SK-N-SH (cell line): ENCODE measurements around the gene CCDC91. TPM values are rescaled to one million over a fixed set of nuclear protein-coding genes. Genes with fewer than 3 reads are reported as not detected.

Source experiments
- CTCF ChIA-PET: fragments of 300-600, 350-600 bp; formaldehyde crosslinking; extraction: SDS; loops from one replicate; lab custom pipeline; 2021; lab: Yijun Ruan, JAX
- POLR2A ChIA-PET: fragments of 350-600 bp; sonication (Branson Sonifier 250); formaldehyde crosslinking; extraction: SDS; loops from one replicate; lab custom pipeline; 2020; ENCODE audit warnings: antibody characterized with exemption, inconsistent platforms; lab: Yijun Ruan, JAX
- DNase-seq: peaks from one replicate; pipeline ENCODE4 v3.0.0; 2012
- H2AFZ ChIP-seq: fragments of 200-600 bp; sonication (generic); 2 replicates; pipeline ENCODE4 v1.8.1; 2016; ENCODE audit warnings: antibody characterized with exemption, mild to moderate bottlenecking, low read depth
- H3F3A ChIP-seq: fragments of 200-600 bp; sonication (generic); replicated peaks from 2 replicates; pipeline ENCODE3; 2016; ENCODE audit warnings: antibody characterized with exemption, mild to moderate bottlenecking; ENCODE audit not compliant: insufficient read depth
- H3K27ac ChIP-seq, 2 experiments: fragments of 200-500 bp in 1 of 2; fragments of 200-600 bp in 1 of 2; sonication (Bioruptor generic) in 1 of 2; sonication (generic), shearing (Covaris generic) in 1 of 2; 2 replicates each; pipeline versions ENCODE4 v1.5.1 to v1.6.1; 2014 to 2016; ENCODE audit warnings: low read depth in 2 of 2, inconsistent platforms in 1 of 2, low read length in 1 of 2, mild to moderate bottlenecking in 1 of 2, mixed read lengths in 1 of 2
- H3K27me3 ChIP-seq: fragments of 200-600 bp; sonication (generic), shearing (Covaris generic); 2 replicates; pipeline ENCODE4 v1.6.1; 2016; ENCODE audit warnings: mixed run types; ENCODE audit not compliant: insufficient read depth
- H3K36me3 ChIP-seq, 2 experiments: fragments of 200-500 bp in 1 of 2; fragments of 200-600 bp in 1 of 2; sonication (Bioruptor generic) in 1 of 2; sonication (generic) in 1 of 2; replicated peaks in 1 of 2; 2 replicates each; pipeline versions ENCODE3 to v1.5.1; 2014 to 2016; ENCODE audit warnings: low read length in 1 of 2, mild to moderate bottlenecking in 1 of 2; ENCODE audit not compliant: insufficient read depth in 2 of 2, control insufficient read depth in 1 of 2
- H3K4me1 ChIP-seq, 2 experiments: fragments of 200-500 bp in 1 of 2; fragments of 200-600 bp in 1 of 2; sonication (Bioruptor generic) in 1 of 2; sonication (generic), shearing (Covaris generic) in 1 of 2; 2 replicates each; pipeline versions ENCODE4 v1.5.1 to v1.6.1; 2014 to 2016; ENCODE audit warnings: low read depth in 1 of 2, low read length in 1 of 2, mixed run types in 1 of 2; ENCODE audit not compliant: insufficient read depth in 2 of 2, control insufficient read depth in 1 of 2
- H3K4me2 ChIP-seq: fragments of 200-600 bp; sonication (generic), shearing (Covaris generic); 2 replicates; pipeline ENCODE4 v1.6.1; 2017; ENCODE audit warnings: mixed run types
- H3K4me3 ChIP-seq, 2 experiments: fragments of 200-500 bp in 1 of 2; fragments of 200-600 bp in 1 of 2; sonication (Bioruptor generic) in 1 of 2; sonication (generic), shearing (Covaris generic) in 1 of 2; 2 replicates each; pipeline versions ENCODE4 v1.5.1 to v1.8.1; 2014 to 2016; ENCODE audit warnings: low read depth in 2 of 2, inconsistent platforms in 1 of 2, low read length in 1 of 2, mild to moderate bottlenecking in 1 of 2, mixed read lengths in 1 of 2, moderate library complexity in 1 of 2
- H3K79me2 ChIP-seq: fragments of 200-600 bp; sonication (generic); 2 replicates; pipeline ENCODE4 v1.8.1; 2017; ENCODE audit warnings: mild to moderate bottlenecking; ENCODE audit not compliant: insufficient read depth
- H3K9ac ChIP-seq: fragments of 200-600 bp; sonication (generic); 2 replicates; pipeline ENCODE4 v1.6.1; 2017; ENCODE audit warnings: mixed run types
- H3K9me2 ChIP-seq: fragments of 200-600 bp; sonication (generic); 2 replicates; pipeline ENCODE4 v1.6.1; 2017; ENCODE audit warnings: mixed run types
- H3K9me3 ChIP-seq: fragments of 200-600 bp; sonication (generic); 2 replicates; pipeline ENCODE4 v1.6.1; 2017; ENCODE audit warnings: mixed run types, mild to moderate bottlenecking, moderate library complexity
- H4K20me1 ChIP-seq: fragments of 200-600 bp; sonication (generic); 2 replicates; pipeline ENCODE4 v1.6.1; 2017; ENCODE audit warnings: mild to moderate bottlenecking, mixed run types; ENCODE audit not compliant: insufficient read depth
- CHD2 ChIP-seq: fragments of 150-350 bp; IDR thresholded peaks from 2 replicates; pipeline ENCODE4 v1.6.1; 2018; ENCODE audit warnings: low read length; ENCODE audit not compliant: partially characterized antibody
- ELF1 ChIP-seq: IDR thresholded peaks from 2 replicates; pipeline ENCODE4 v1.4.0; 2012
- EZH2phosphoT487 ChIP-seq: fragments of 200-600 bp; sonication (generic); IDR thresholded peaks from 2 replicates; pipeline ENCODE4 v1.6.1; 2017; ENCODE audit warnings: low read depth, mixed run types, mild to moderate bottlenecking, antibody characterized with exemption, moderate library complexity, borderline replicate concordance
- FOXJ3 ChIP-seq: sonication (generic); formaldehyde crosslinking; IDR thresholded peaks from 2 replicates; pipeline ENCODE4 v1.5.1; 2020; ENCODE audit warnings: mild to moderate bottlenecking, missing genetic modification reagents
- FOXM1 ChIP-seq: IDR thresholded peaks from 2 replicates; pipeline ENCODE4 v1.4.0; 2012; ENCODE audit warnings: low read depth, mild to moderate bottlenecking
- NFIC ChIP-seq: IDR thresholded peaks from 2 replicates; pipeline ENCODE4 v1.4.0; 2012; ENCODE audit warnings: borderline replicate concordance
- NRF1 ChIP-seq: IDR thresholded peaks from 2 replicates; pipeline ENCODE4 v1.6.1; 2012; ENCODE audit warnings: low read depth, mild to moderate bottlenecking, low read length
- WGBS: methylation state at CpG from one replicate; pipeline ENCODE4 v1.1.6; 2017; ENCODE audit warnings: low lambda C conversion rate; 5-methylcytosine and 5-hydroxymethylcytosine counted together
- polyA plus RNA-seq, 3 experiments: library from polyadenylated mRNA; depleted of rRNA; stranded (reverse); fragments of >200 nt; gene quantifications; 2 replicates each; pipeline ENCODE4 v1.2.3, GENCODE V29; 2012
- TF ChIP-seq, protein P1 (sequence below): IDR thresholded peaks from 2 replicates; pipeline ENCODE4; 2012
- TF ChIP-seq, protein P2 (sequence below): IDR thresholded peaks from 2 replicates; pipeline ENCODE4 v1.6.1; 2012; ENCODE audit warnings: mild to moderate bottlenecking, low read depth, low read length, moderate library complexity
- TF ChIP-seq, protein P3 (sequence below): IDR thresholded peaks from 2 replicates; pipeline ENCODE4 v1.4.0; 2012; ENCODE audit warnings: low read depth
- TF ChIP-seq, protein P4 (sequence below): fragments of 150-350 bp; IDR thresholded peaks from 2 replicates; pipeline ENCODE4 v1.6.1; 2017; ENCODE audit warnings: antibody characterized with exemption, low read length, low read depth, borderline replicate concordance
- TF ChIP-seq, protein P5 (sequence below): IDR thresholded peaks from 2 replicates; pipeline ENCODE4 v1.4.0; 2012; ENCODE audit warnings: low read depth, borderline replicate concordance

The CCDC91 gene
- polyA plus RNA-seq, 1 of the 3 experiments (the other 2 are of a cell fraction), result 13.0 TPM

DNA sequence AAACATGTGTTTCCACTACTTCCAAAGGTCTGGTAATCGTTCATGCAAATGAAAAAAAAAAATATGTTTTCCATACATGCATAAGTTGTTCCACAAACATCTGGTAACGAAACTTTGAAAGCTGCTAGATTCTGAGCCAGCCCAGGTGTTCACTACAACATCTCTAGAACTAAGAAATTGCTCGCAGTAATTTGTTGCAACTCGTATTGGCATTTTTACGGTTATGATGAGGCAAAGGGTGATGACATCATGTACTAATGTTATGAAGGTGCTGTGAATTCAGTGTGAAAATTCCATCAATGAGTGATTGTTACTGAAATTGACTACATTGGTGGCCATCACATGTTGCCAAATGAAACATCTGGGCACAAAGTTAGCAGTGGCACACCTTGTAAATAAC is 31.9 kb upstream of the CCDC91 start:
- no peaks in the 10 kb centered on the region for H3K27me3 ChIP-seq
- no peak overlapping the region for H3K4me3 ChIP-seq
- no peak overlapping the region for H3K4me2 ChIP-seq
- WGBS, result 87% methylated on average over 5 of the region's 5 CpGs
- no peaks in the 10 kb centered on the region for H3K9me2 ChIP-seq
- TF ChIP-seq, protein P1, sequence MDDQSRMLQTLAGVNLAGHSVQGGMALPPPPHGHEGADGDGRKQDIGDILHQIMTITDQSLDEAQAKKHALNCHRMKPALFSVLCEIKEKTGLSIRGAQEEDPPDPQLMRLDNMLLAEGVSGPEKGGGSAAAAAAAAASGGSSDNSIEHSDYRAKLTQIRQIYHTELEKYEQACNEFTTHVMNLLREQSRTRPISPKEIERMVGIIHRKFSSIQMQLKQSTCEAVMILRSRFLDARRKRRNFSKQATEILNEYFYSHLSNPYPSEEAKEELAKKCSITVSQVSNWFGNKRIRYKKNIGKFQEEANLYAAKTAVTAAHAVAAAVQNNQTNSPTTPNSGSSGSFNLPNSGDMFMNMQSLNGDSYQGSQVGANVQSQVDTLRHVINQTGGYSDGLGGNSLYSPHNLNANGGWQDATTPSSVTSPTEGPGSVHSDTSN, result no peak
- TF ChIP-seq ELF1 (no peak), EZH2phosphoT487 (no peak), CHD2 (no peak), FOXJ3 (CRISPR knock-in tag) (no peak), NFIC (no peak), NRF1 (no peak), FOXM1 (no peak)
- TF ChIP-seq, protein P2, sequence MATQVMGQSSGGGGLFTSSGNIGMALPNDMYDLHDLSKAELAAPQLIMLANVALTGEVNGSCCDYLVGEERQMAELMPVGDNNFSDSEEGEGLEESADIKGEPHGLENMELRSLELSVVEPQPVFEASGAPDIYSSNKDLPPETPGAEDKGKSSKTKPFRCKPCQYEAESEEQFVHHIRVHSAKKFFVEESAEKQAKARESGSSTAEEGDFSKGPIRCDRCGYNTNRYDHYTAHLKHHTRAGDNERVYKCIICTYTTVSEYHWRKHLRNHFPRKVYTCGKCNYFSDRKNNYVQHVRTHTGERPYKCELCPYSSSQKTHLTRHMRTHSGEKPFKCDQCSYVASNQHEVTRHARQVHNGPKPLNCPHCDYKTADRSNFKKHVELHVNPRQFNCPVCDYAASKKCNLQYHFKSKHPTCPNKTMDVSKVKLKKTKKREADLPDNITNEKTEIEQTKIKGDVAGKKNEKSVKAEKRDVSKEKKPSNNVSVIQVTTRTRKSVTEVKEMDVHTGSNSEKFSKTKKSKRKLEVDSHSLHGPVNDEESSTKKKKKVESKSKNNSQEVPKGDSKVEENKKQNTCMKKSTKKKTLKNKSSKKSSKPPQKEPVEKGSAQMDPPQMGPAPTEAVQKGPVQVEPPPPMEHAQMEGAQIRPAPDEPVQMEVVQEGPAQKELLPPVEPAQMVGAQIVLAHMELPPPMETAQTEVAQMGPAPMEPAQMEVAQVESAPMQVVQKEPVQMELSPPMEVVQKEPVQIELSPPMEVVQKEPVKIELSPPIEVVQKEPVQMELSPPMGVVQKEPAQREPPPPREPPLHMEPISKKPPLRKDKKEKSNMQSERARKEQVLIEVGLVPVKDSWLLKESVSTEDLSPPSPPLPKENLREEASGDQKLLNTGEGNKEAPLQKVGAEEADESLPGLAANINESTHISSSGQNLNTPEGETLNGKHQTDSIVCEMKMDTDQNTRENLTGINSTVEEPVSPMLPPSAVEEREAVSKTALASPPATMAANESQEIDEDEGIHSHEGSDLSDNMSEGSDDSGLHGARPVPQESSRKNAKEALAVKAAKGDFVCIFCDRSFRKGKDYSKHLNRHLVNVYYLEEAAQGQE, result no peak
- TF ChIP-seq, protein P3, sequence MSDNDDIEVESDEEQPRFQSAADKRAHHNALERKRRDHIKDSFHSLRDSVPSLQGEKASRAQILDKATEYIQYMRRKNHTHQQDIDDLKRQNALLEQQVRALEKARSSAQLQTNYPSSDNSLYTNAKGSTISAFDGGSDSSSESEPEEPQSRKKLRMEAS, result no peak
- TF ChIP-seq, protein P4, sequence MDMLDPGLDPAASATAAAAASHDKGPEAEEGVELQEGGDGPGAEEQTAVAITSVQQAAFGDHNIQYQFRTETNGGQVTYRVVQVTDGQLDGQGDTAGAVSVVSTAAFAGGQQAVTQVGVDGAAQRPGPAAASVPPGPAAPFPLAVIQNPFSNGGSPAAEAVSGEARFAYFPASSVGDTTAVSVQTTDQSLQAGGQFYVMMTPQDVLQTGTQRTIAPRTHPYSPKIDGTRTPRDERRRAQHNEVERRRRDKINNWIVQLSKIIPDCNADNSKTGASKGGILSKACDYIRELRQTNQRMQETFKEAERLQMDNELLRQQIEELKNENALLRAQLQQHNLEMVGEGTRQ, result no peak
- TF ChIP-seq, protein P5, sequence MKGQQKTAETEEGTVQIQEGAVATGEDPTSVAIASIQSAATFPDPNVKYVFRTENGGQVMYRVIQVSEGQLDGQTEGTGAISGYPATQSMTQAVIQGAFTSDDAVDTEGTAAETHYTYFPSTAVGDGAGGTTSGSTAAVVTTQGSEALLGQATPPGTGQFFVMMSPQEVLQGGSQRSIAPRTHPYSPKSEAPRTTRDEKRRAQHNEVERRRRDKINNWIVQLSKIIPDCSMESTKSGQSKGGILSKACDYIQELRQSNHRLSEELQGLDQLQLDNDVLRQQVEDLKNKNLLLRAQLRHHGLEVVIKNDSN, result no peak
- H3K27ac ChIP-seq, result no peak overlapping the region
- no peak overlapping the region for H3K9ac ChIP-seq
- H3K4me1 ChIP-seq, result no peaks in the 10 kb centered on the region; a peak in 1 of 4 replicates
- ChIA-PET CTCF (interaction anchor here (0.9 kb wide), 1 partner anchor 13 kb away, joined by 3 read pairs; no protein-coding TSS in a partner anchor), POLR2A (no interaction called here)
- H4K20me1 ChIP-seq, result no peaks in the 10 kb centered on the region
- H3K36me3 ChIP-seq, result peaks cover 0 to 4% of the 10 kb centered on the region in 2 experiments
- no peaks in the 10 kb centered on the region for H3F3A ChIP-seq
- no peaks in the 10 kb centered on the region for H3K9me3 ChIP-seq
- no peak for DNase-seq
- H2AFZ ChIP-seq, result no peak overlapping the region
- no peaks in the 10 kb centered on the region for H3K79me2 ChIP-seq
